Measurements from ENCODE around the gene TEX36. TPM values are rescaled to one million over a fixed set of nuclear protein-coding genes. Genes with fewer than 3 reads are reported as not detected.

Gene TEX36
- total and polyA plus RNA-seq, 2 donors from 2014 or later = not detected

GRCh38 chr10:125694883-125695282, 11.9 kb upstream of the TEX36 start:
- no peak for DNase-seq
- H3K27me3 ChIP-seq (ENCODE audit: control insufficient read depth, insufficient read depth, low read length) = no peaks in the 10 kb centered on the region
- H3K9ac ChIP-seq (ENCODE audit: low read length in 3 of 3) = no peak overlapping the region
- H3K9me3 ChIP-seq (ENCODE audit: control insufficient read depth in 2 of 3, insufficient read depth in 1 of 3, low read length in 3 of 3) = no peaks in the 10 kb centered on the region
- H3K4me1 ChIP-seq (ENCODE audit: control insufficient read depth in 2 of 3, insufficient read depth in 2 of 3, low read depth in 1 of 3, low read length in 3 of 3) = peaks cover 2 to 10% (median 6%) of the 10 kb centered on the region in 3 donors
- no peak overlapping the region for H3K4me3 ChIP-seq (ENCODE audit: low read length in 3 of 3)
- no peak overlapping the region for H3K27ac ChIP-seq (ENCODE audit: low read depth in 2 of 2, low read length in 2 of 2)
- intact Hi-C loops (cut with DNase I) = no loop called here
- FAIRE-seq = no peak
- no peaks in the 10 kb centered on the region for H3K36me3 ChIP-seq (ENCODE audit: control insufficient read depth in 2 of 3, insufficient read depth in 3 of 3, low read length in 3 of 3)
- TF ChIP-seq CTCF (IDR thresholded peaks at IDR 0.05; ENCODE audit: borderline replicate concordance, extremely low read depth, insufficient read depth) = no peak

- TF ChIP-seq CTCF (IDR thresholded peaks at IDR 0.05; ENCODE audit: borderline replicate concordance, extremely low read depth, insufficient read depth) = no peak
- Histone ChIP-seq H3K36me3 (ENCODE audit: control insufficient read depth in 2 of 3, insufficient read depth in 3 of 3, low read length in 3 of 3) (no peaks in the 10 kb centered on the region), H3K9ac (ENCODE audit: low read length in 3 of 3) (no peak overlapping the region), H3K27ac (ENCODE audit: low read depth in 2 of 2, low read length in 2 of 2) (no peak overlapping the region), H3K4me1 (ENCODE audit: control insufficient read depth in 2 of 3, insufficient read depth in 2 of 3, low read depth in 1 of 3, low read length in 3 of 3) (peaks cover 2 to 10% (median 6%) of the 10 kb centered on the region in 3 donors), H3K27me3 (ENCODE audit: control insufficient read depth, insufficient read depth, low read length) (no peaks in the 10 kb centered on the region), H3K4me3 (ENCODE audit: low read length in 3 of 3) (no peak overlapping the region), H3K9me3 (ENCODE audit: control insufficient read depth in 2 of 3, insufficient read depth in 1 of 3, low read length in 3 of 3) (no peaks in the 10 kb centered on the region)
- intact Hi-C loops (cut with DNase I) = no loop called here
- no peak for DNase-seq
- FAIRE-seq = no peak
These were observed 10.5 kb upstream of the TEX36 start for GRCh38 chr10:125693524-125693847.

GRCh38 chr10:125692601-125693523, 9.9 kb upstream of the TEX36 start:
- Histone ChIP-seq H3K4me1 (ENCODE audit: control insufficient read depth in 2 of 3, insufficient read depth in 2 of 3, low read depth in 1 of 3, low read length in 3 of 3) (peaks cover 2 to 10% (median 6%) of the 10 kb centered on the region in 3 donors), H3K4me3 (ENCODE audit: low read length in 3 of 3) (no peak overlapping the region), H3K27me3 (ENCODE audit: control insufficient read depth, insufficient read depth, low read length) (no peaks in the 10 kb centered on the region), H3K9ac (ENCODE audit: low read length in 3 of 3) (no peak overlapping the region), H3K27ac (ENCODE audit: low read depth in 2 of 2, low read length in 2 of 2) (no peak overlapping the region), H3K36me3 (ENCODE audit: control insufficient read depth in 2 of 3, insufficient read depth in 3 of 3, low read length in 3 of 3) (no peaks in the 10 kb centered on the region), H3K9me3 (ENCODE audit: control insufficient read depth in 2 of 3, insufficient read depth in 1 of 3, low read length in 3 of 3) (no peaks in the 10 kb centered on the region)
- TF ChIP-seq CTCF (IDR thresholded peaks at IDR 0.05; ENCODE audit: borderline replicate concordance, extremely low read depth, insufficient read depth) = no peak
- DNase-seq (no peak), FAIRE-seq (no peak)
- intact Hi-C loops (cut with DNase I) = no loop called here

All from kidney (tissue), 14 donors.